ENCODE data around the gene CANT1.

- TF ChIP-seq CTCF (IDR thresholded peaks at IDR 0.05), result no peak
- no peak for TF ChIP-seq POLR2AphosphoS5 (IDR thresholded peaks at IDR 0.05)
These were observed 35.6 kb downstream of the CANT1 start for GRCh38 chr17:78973792-78974520.
